Kidney tubule cell (primary cell): ENCODE data around the gene HSPBAP1.
"Not testable (repeated sequence)": the region's sequence is repeated elsewhere in the genome, so short reads cannot be mapped to it uniquely, and the experiment has no call there.

Source experiments
- DNase-seq: peaks from one replicate; pipeline ENCODE4 v3.0.0-alpha.2; 2018; ENCODE audit warnings: low spot score

HSPBAP1 gene

GRCh38 chr3:122739172-122739571 lies 54.5 kb downstream of the HSPBAP1 start:
- DNase-seq, result no peak

GRCh38 chr3:122732682-122733525 lies 60.7 kb downstream of the HSPBAP1 start:
- not testable (repeated sequence) for DNase-seq

GRCh38 chr3:122730240-122730639 lies 63.4 kb downstream of the HSPBAP1 start:
- DNase-seq, result no peak

- DNase-seq, result no peak
Observed at GRCh38 chr3:122728756-122729514, 64.7 kb downstream of the HSPBAP1 start.

- DNase-seq, result no peak
Observed at GRCh38 chr3:122728186-122728585, 65.4 kb downstream of the HSPBAP1 start.

- DNase-seq, result no peak
Observed at GRCh38 chr3:122727766-122728165, 65.9 kb downstream of the HSPBAP1 start.

- DNase-seq, result no peak
Observed at GRCh38 chr3:122727294-122727693, 66.3 kb downstream of the HSPBAP1 start.

GRCh38 chr3:122725106-122725505 lies 68.5 kb downstream of the HSPBAP1 start:
- no peak for DNase-seq

- no peak for DNase-seq
Observed at GRCh38 chr3:122719273-122719921, 74.2 kb downstream of the HSPBAP1 start.

- no peak for DNase-seq
Observed at GRCh38 chr3:122716667-122717066, 77.0 kb downstream of the HSPBAP1 start.

- no peak for DNase-seq
Observed at GRCh38 chr3:122714273-122714672, 79.4 kb downstream of the HSPBAP1 start.

GRCh38 chr3:122710616-122711251 lies 82.9 kb downstream of the HSPBAP1 start:
- not testable (repeated sequence) for DNase-seq

GRCh38 chr3:122705379-122705778 lies 88.3 kb downstream of the HSPBAP1 start:
- DNase-seq, result no peak

GRCh38 chr3:122700193-122700592 lies 93.4 kb downstream of the HSPBAP1 start:
- no peak for DNase-seq

GRCh38 chr3:122697952-122698620 lies 95.5 kb downstream of the HSPBAP1 start:
- DNase-seq, result peak; percentile 82

GRCh38 chr3:122695927-122696561 lies 97.6 kb downstream of the HSPBAP1 start:
- no peak for DNase-seq

- DNase-seq, result no peak
Observed at GRCh38 chr3:122694966-122695365, 98.7 kb downstream of the HSPBAP1 start.

GRCh38 chr3:122692674-122693073 lies 101.0 kb downstream of the HSPBAP1 start:
- no peak for DNase-seq

- peak; percentile 82 for DNase-seq
Observed at GRCh38 chr3:122691195-122691594, 102.4 kb downstream of the HSPBAP1 start.

GRCh38 chr3:122690096-122690495 lies 103.5 kb downstream of the HSPBAP1 start:
- peak; percentile 2 for DNase-seq
